Stimulated activated CD4-positive, alpha-beta T cell treated with anti-CD3 and anti-CD28 coated beads, TNF-alpha, amount 100 ng/mL, for 24 hours (primary cell): ENCODE data around the gene TM9SF3.

ENCODE experiments used
- DNase-seq, 3 experiments: peaks; one replicate each; pipeline ENCODE4 v3.0.0-alpha.2; 2020; ENCODE audit warnings: low read depth in 3 of 3

Gene TM9SF3

GRCh38 chr10:96511044-96511945 is 75.5 kb downstream of the TM9SF3 start:
- peak in 1 of 3 experiments; percentile 17 for DNase-seq

GRCh38 chr10:96509017-96509641 is 77.7 kb downstream of the TM9SF3 start:
- DNase-seq, result no peak

- no peak for DNase-seq
Observed at GRCh38 chr10:96507044-96507443, 79.8 kb downstream of the TM9SF3 start.

- no peak for DNase-seq
Observed at GRCh38 chr10:96505150-96506136, 81.4 kb downstream of the TM9SF3 start.

- DNase-seq, result no peak
Observed at GRCh38 chr10:96502561-96503282, 84.1 kb downstream of the TM9SF3 start.

GRCh38 chr10:96501985-96502384 is 84.8 kb downstream of the TM9SF3 start:
- no peak for DNase-seq

- no peak for DNase-seq
Observed at GRCh38 chr10:96500519-96500918, 86.3 kb downstream of the TM9SF3 start.

GRCh38 chr10:96500050-96500449 is 86.8 kb downstream of the TM9SF3 start:
- DNase-seq, result no peak

- no peak for DNase-seq
Observed at GRCh38 chr10:96497391-96497790, 89.4 kb downstream of the TM9SF3 start.

GRCh38 chr10:96496281-96496925 is 90.4 kb downstream of the TM9SF3 start:
- no peak for DNase-seq

- no peak for DNase-seq
Observed at GRCh38 chr10:96495544-96495943, 91.3 kb downstream of the TM9SF3 start.

- DNase-seq, result no peak
Observed at GRCh38 chr10:96494694-96495093, 92.1 kb downstream of the TM9SF3 start.

GRCh38 chr10:96493871-96494525 is 92.8 kb downstream of the TM9SF3 start:
- no peak for DNase-seq

- no peak for DNase-seq
Observed at GRCh38 chr10:96493254-96493653, 93.6 kb downstream of the TM9SF3 start.

- no peak for DNase-seq
Observed at GRCh38 chr10:96491303-96491702, 95.5 kb downstream of the TM9SF3 start.

- no peak for DNase-seq
Observed at GRCh38 chr10:96488161-96488935, 98.5 kb downstream of the TM9SF3 start.

- DNase-seq, result no peak
Observed at GRCh38 chr10:96482815-96483588, 103.8 kb downstream of the TM9SF3 start.

GRCh38 chr10:96478355-96478754 is 108.5 kb downstream of the TM9SF3 start:
- DNase-seq, result no peak

GRCh38 chr10:96473866-96474265 is 112.9 kb downstream of the TM9SF3 start:
- DNase-seq, result no peak
